A549 (cell line): ENCODE measurements around the gene OLFM1. TPM values are rescaled to one million over a fixed set of nuclear protein-coding genes. Genes with fewer than 3 reads are reported as not detected.

Source experiments
- ATAC-seq, 2 experiments: fragments of 200-7000 bp in 1 of 2; fragments of >200 bp in 1 of 2; cut with Nextera tagmentation in 1 of 2; cut with Tn5 transposase in 1 of 2; 3 replicates each; pipeline versions ENCODE4 v1.8.0 to v1.9.1; 2018 to 2020; ENCODE audit warnings: mild to moderate bottlenecking in 1 of 2, moderate library complexity in 1 of 2
- CTCF ChIA-PET: fragments of 300-600 bp; sonication (Branson Sonifier 250); formaldehyde crosslinking; extraction: SDS; loops from one replicate; lab custom pipeline; 2021; ENCODE audit warnings: antibody characterized with exemption, inconsistent platforms; lab: Yijun Ruan, JAX
- POLR2A ChIA-PET: fragments of 350-600 bp; formaldehyde crosslinking; extraction: SDS; loops from one replicate; lab custom pipeline; 2021; ENCODE audit warnings: antibody characterized with exemption, inconsistent platforms; lab: Yijun Ruan, JAX
- DNase-seq, 2 experiments: peaks; one replicate each; pipeline versions ENCODE4 v3.0.0 to v3.0.0-alpha.2; 2011 to 2016; ENCODE audit warnings: low read depth in 1 of 2, low spot score in 1 of 2
- FAIRE-seq: peaks from 2 replicates; lab custom pipeline; 2011; peaks lifted over from hg19 to GRCh38; lab: Jason Lieb, UNC
- H3K27ac ChIP-seq, 2 experiments: fragments of >200 bp; sonication (Bioruptor Twin); formaldehyde crosslinking; 3 replicates each; pipeline ENCODE4 v1.5.1; 2016 to 2017
- H3K4me1 ChIP-seq: fragments of >200 bp; sonication (Bioruptor Twin); formaldehyde crosslinking; 3 replicates; pipeline ENCODE4 v1.6.1; 2016
- H3K4me2 ChIP-seq: fragments of >200 bp; sonication (Bioruptor Twin); formaldehyde crosslinking; 3 replicates; pipeline ENCODE4 v1.6.1; 2016
- H3K4me3 ChIP-seq: fragments of >200 bp; sonication (Bioruptor Twin); formaldehyde crosslinking; 3 replicates; pipeline ENCODE4 v1.5.1; 2016
- H3K9me3 ChIP-seq: fragments of >200 bp; sonication (Bioruptor Twin); formaldehyde crosslinking; 3 replicates; pipeline ENCODE4 v1.6.1; 2016
- EHMT2 ChIP-seq: fragments of 200-600 bp; sonication (generic); IDR thresholded peaks from 2 replicates; pipeline ENCODE4 v1.6.1; 2016; ENCODE audit warnings: antibody characterized with exemption, low read depth, mild to moderate bottlenecking, moderate library complexity
- FOSB ChIP-seq: fragments of 250-450 bp; sonication (Bioruptor Pico); IDR thresholded peaks from 2 replicates; pipeline ENCODE4 v1.5.0; 2020; ENCODE audit warnings: mild to moderate bottlenecking, moderate library complexity
- HOXA7 ChIP-seq: fragments of 250-450 bp; sonication (Bioruptor Pico); IDR thresholded peaks from 2 replicates; pipeline ENCODE4 v1.5.0; 2020; ENCODE audit warnings: mild to moderate bottlenecking, moderate library complexity
- HOXB13 ChIP-seq: fragments of 250-450 bp; sonication (Bioruptor Pico); IDR thresholded peaks from 2 replicates; pipeline ENCODE4 v1.5.0; 2020; ENCODE audit warnings: low read depth, mild to moderate bottlenecking, moderate library complexity
- NPAS2 ChIP-seq: fragments of 250-450 bp; sonication (Bioruptor Pico); IDR thresholded peaks from 2 replicates; pipeline ENCODE4 v1.8.0; 2022; ENCODE audit warnings: mild to moderate bottlenecking, moderate library complexity, borderline replicate concordance
- NR3C1 ChIP-seq: fragments of >200 bp; sonication (Bioruptor Twin); formaldehyde crosslinking; IDR thresholded peaks from 3 replicates; pipeline ENCODE4 v1.6.1; 2017
- POLR2AphosphoS2 ChIP-seq: conservative IDR thresholded peaks from 2 replicates; pipeline ENCODE4 v1.6.1; 2012; ENCODE audit warnings: low read length, improper control_type of control experiment, inconsistent platforms
- RFX5 ChIP-seq: fragments of 450-650 bp; IDR thresholded peaks from 2 replicates; pipeline ENCODE4 v1.7.1; 2014; ENCODE audit warnings: antibody characterized with exemption, mild to moderate bottlenecking, moderate library complexity
- SMC3 ChIP-seq: fragments of >200 bp; sonication (Bioruptor Twin); formaldehyde crosslinking; IDR thresholded peaks from 3 replicates; pipeline ENCODE4 v1.6.1; 2018; ENCODE audit warnings: inconsistent platforms
- SREBF2 ChIP-seq: fragments of 450-650 bp; IDR thresholded peaks from 2 replicates; pipeline ENCODE4 v1.6.1; 2014; ENCODE audit warnings: mild to moderate bottlenecking, moderate library complexity
- ZNF302 ChIP-seq: fragments of 250-450 bp; sonication (Bioruptor Pico); IDR thresholded peaks from 2 replicates; pipeline ENCODE4 v1.9.0; 2021; ENCODE audit warnings: inconsistent platforms, mild to moderate bottlenecking, moderate library complexity
- WGBS: methylation state at CpG from one replicate; pipeline ENCODE4 v1.1.6; 2017; ENCODE audit errors: missing lambda C conversion rate; 5-methylcytosine and 5-hydroxymethylcytosine counted together
- polyA plus RNA-seq, 4 experiments: library from polyadenylated mRNA; depleted of rRNA in 3 of 4; stranded (reverse); fragments of >200 nt; fragmentation: RNase III in 1 of 4; extraction: RNeasy Plus Mini Kit Qiagen cat#74134 plus additional on column Dnase treatment in 1 of 4; gene quantifications; 2 replicates in 3 of 4; 3 replicates in 1 of 4; pipeline ENCODE4 v1.2.3, GENCODE V29; 2011 to 2017
- TF ChIP-seq, protein P1 (sequence below): fragments of 200-600 bp; sonication (generic); IDR thresholded peaks from 2 replicates; pipeline ENCODE4 v1.6.1; 2016; ENCODE audit warnings: antibody characterized with exemption, mild to moderate bottlenecking, moderate library complexity
- TF ChIP-seq, protein P2 (sequence below): fragments of 250-450 bp; sonication (Bioruptor Pico); IDR thresholded peaks from 2 replicates; pipeline ENCODE4 v1.5.0; 2020; ENCODE audit warnings: low read depth, mild to moderate bottlenecking, moderate library complexity
- TF ChIP-seq, protein P3 (sequence below): fragments of >200 bp; sonication (Bioruptor Twin); formaldehyde crosslinking; IDR thresholded peaks from 3 replicates; pipeline ENCODE4 v1.6.1; 2016
- TF ChIP-seq, protein P4 (sequence below): fragments of >200 bp; sonication (Bioruptor Twin); formaldehyde crosslinking; IDR thresholded peaks from 3 replicates; pipeline ENCODE4 v1.5.1; 2016

OLFM1 gene
- polyA plus RNA-seq, 2 of the 4 experiments (the other 2 are of a cell fraction): 2.7 to 10.5 TPM

DNA sequence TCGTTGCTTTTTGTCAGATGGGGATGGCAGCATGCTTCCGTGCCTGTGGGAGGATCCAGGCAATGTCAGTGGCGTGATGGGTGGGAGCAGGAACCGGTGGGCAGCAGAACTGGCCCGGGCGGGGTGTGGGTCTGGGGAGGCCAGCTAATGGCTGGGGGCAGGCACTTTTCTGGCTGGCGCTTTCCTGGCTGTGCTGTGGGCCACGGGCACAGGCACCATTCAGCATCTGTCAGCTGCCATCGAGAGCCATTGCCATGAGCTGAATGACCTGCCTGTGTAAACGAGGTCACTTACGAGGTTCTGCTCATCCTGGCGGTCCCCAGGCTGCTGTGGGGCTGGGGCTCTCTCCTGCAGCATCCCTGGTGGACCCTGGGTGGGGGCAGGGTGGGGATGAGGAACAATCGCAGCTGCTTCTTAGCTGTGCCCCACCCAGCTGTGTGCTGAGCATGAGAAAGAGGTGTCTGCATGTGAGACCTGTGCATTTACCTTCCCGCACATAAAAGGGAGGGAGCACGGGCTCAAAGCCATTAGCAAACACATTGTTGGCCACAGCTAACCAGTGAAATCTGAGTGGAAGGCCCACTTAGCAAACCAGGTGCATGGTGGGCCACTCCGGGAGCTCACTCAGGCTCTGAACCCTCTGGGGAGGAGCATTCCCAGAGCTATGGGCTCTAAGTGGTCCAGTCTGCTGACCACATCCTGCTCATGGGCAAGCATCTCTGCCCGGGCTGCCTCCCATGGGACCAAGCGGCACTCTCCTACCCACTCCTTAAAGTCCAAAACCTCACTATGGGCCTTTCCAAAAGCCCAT is 41.3 kb upstream of the OLFM1 start (continued):
- TF ChIP-seq ZNF302 (CRISPR knock-in tag): no peak
- TF ChIP-seq HOXA7 (CRISPR knock-in tag): no peak
- TF ChIP-seq, protein P1, sequence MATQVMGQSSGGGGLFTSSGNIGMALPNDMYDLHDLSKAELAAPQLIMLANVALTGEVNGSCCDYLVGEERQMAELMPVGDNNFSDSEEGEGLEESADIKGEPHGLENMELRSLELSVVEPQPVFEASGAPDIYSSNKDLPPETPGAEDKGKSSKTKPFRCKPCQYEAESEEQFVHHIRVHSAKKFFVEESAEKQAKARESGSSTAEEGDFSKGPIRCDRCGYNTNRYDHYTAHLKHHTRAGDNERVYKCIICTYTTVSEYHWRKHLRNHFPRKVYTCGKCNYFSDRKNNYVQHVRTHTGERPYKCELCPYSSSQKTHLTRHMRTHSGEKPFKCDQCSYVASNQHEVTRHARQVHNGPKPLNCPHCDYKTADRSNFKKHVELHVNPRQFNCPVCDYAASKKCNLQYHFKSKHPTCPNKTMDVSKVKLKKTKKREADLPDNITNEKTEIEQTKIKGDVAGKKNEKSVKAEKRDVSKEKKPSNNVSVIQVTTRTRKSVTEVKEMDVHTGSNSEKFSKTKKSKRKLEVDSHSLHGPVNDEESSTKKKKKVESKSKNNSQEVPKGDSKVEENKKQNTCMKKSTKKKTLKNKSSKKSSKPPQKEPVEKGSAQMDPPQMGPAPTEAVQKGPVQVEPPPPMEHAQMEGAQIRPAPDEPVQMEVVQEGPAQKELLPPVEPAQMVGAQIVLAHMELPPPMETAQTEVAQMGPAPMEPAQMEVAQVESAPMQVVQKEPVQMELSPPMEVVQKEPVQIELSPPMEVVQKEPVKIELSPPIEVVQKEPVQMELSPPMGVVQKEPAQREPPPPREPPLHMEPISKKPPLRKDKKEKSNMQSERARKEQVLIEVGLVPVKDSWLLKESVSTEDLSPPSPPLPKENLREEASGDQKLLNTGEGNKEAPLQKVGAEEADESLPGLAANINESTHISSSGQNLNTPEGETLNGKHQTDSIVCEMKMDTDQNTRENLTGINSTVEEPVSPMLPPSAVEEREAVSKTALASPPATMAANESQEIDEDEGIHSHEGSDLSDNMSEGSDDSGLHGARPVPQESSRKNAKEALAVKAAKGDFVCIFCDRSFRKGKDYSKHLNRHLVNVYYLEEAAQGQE: no peak
- no peak for TF ChIP-seq EHMT2
- TF ChIP-seq RFX5: no peak
- TF ChIP-seq, all 56 proteins: peak for 0

DNA sequence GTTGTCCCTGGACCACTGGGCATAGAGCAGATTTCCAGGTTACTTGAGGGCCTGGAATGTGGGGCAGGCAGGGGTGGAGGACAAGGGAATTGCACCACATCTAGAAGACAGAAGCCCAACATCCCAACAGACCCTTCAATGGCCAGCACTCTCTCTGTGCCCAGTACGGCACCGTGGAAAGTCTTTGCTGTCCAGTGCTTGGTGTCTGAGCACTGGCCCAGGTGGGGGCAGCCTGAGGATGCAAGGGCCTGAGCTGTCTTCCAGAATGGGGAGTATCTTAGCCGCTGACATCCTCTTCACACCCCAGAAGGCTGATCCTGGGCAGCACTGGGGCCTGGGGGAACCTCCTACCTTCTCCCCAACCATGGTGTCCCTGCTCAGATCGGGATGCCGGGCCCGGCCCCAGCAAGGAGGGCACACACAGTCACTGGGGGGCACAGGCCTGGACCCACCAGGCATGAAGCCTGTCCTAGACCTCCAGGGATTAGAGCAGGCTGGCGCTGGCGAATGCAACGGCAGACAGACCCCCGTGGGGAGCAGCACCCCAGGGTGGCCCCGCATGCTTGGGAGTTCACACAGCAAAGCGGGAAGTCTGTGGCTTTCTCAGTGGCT is 40.6 kb upstream of the OLFM1 start:
- no peak for ATAC-seq
- Histone ChIP-seq H3K9me3 (peaks cover under 1% of the 10 kb centered on the region; the same call in 1 of the 3 replicates), H3K4me2 (no peak overlapping the region), H3K4me1 (no peaks in the 10 kb centered on the region), H3K27ac (no peak overlapping the region), H3K4me3 (no peak overlapping the region)
- DNase-seq: no peak
- WGBS: 28% methylated on average over 9 of the region's 12 CpGs
- no peak for TF ChIP-seq SMC3
- TF ChIP-seq, protein P1: no peak
- no peak for TF ChIP-seq FOSB (CRISPR knock-in tag)
- no peak for TF ChIP-seq EHMT2
- no peak for TF ChIP-seq POLR2AphosphoS2
- TF ChIP-seq HOXB13 (CRISPR knock-in tag): no peak
- TF ChIP-seq SREBF2: no peak
- TF ChIP-seq, protein P2, sequence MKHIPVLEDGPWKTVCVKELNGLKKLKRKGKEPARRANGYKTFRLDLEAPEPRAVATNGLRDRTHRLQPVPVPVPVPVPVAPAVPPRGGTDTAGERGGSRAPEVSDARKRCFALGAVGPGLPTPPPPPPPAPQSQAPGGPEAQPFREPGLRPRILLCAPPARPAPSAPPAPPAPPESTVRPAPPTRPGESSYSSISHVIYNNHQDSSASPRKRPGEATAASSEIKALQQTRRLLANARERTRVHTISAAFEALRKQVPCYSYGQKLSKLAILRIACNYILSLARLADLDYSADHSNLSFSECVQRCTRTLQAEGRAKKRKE (CRISPR knock-in tag): no peak
- TF ChIP-seq, protein P3, sequence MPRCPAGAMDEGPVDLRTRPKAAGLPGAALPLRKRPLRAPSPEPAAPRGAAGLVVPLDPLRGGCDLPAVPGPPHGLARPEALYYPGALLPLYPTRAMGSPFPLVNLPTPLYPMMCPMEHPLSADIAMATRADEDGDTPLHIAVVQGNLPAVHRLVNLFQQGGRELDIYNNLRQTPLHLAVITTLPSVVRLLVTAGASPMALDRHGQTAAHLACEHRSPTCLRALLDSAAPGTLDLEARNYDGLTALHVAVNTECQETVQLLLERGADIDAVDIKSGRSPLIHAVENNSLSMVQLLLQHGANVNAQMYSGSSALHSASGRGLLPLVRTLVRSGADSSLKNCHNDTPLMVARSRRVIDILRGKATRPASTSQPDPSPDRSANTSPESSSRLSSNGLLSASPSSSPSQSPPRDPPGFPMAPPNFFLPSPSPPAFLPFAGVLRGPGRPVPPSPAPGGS: no peak
- TF ChIP-seq, protein P4, sequence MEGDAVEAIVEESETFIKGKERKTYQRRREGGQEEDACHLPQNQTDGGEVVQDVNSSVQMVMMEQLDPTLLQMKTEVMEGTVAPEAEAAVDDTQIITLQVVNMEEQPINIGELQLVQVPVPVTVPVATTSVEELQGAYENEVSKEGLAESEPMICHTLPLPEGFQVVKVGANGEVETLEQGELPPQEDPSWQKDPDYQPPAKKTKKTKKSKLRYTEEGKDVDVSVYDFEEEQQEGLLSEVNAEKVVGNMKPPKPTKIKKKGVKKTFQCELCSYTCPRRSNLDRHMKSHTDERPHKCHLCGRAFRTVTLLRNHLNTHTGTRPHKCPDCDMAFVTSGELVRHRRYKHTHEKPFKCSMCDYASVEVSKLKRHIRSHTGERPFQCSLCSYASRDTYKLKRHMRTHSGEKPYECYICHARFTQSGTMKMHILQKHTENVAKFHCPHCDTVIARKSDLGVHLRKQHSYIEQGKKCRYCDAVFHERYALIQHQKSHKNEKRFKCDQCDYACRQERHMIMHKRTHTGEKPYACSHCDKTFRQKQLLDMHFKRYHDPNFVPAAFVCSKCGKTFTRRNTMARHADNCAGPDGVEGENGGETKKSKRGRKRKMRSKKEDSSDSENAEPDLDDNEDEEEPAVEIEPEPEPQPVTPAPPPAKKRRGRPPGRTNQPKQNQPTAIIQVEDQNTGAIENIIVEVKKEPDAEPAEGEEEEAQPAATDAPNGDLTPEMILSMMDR: no peak
- no peak for TF ChIP-seq NPAS2
- no peak for TF ChIP-seq NR3C1
- no peak for FAIRE-seq
- ChIA-PET CTCF (no interaction called here), POLR2A (no interaction called here)
